Measurements from ENCODE around the gene TAS2R16.

The TAS2R16 gene

GRCh38 chr7:122995600-122995999 lies at the start of gene TAS2R16:
TAS2R16 (minus strand) TSS chr7:122995700; CDS start chr7:122995634, 66 bp downstream.
- DNase-seq (ENCODE audit: low read depth), result no peak

GRCh38 chr7:123043642-123044041 lies 48.1 kb upstream of the TAS2R16 start:
- no peak for DNase-seq (ENCODE audit: low read depth)

- DNase-seq (ENCODE audit: low read depth), result no peak
These were observed 45.6 kb upstream of the TAS2R16 start for GRCh38 chr7:123041101-123041500.

- DNase-seq (ENCODE audit: low read depth), result no peak
These were observed 43.8 kb upstream of the TAS2R16 start for GRCh38 chr7:123039269-123039668.

- no peak for DNase-seq (ENCODE audit: low read depth)
These were observed 38.6 kb upstream of the TAS2R16 start for GRCh38 chr7:123034106-123034505.

- no peak for DNase-seq (ENCODE audit: low read depth)
These were observed 35.1 kb upstream of the TAS2R16 start for GRCh38 chr7:123030631-123031030.

GRCh38 chr7:123028339-123028738 lies 32.8 kb upstream of the TAS2R16 start:
- DNase-seq (ENCODE audit: low read depth), result no peak

GRCh38 chr7:123026251-123026650 lies 30.8 kb upstream of the TAS2R16 start:
- no peak for DNase-seq (ENCODE audit: low read depth)

- DNase-seq (ENCODE audit: low read depth), result no peak
These were observed 29.7 kb upstream of the TAS2R16 start for GRCh38 chr7:123024989-123025758.

- no peak for DNase-seq (ENCODE audit: low read depth)
These were observed 27.6 kb upstream of the TAS2R16 start for GRCh38 chr7:123023126-123023525.

GRCh38 chr7:123022576-123022975 lies 27.1 kb upstream of the TAS2R16 start:
- DNase-seq (ENCODE audit: low read depth), result no peak

GRCh38 chr7:123012435-123012834 lies 16.9 kb upstream of the TAS2R16 start:
- DNase-seq (ENCODE audit: low read depth), result no peak

GRCh38 chr7:123011766-123012369 lies 16.4 kb upstream of the TAS2R16 start:
- DNase-seq (ENCODE audit: low read depth), result no peak

- DNase-seq (ENCODE audit: low read depth), result no peak
These were observed 9.4 kb upstream of the TAS2R16 start for GRCh38 chr7:123004931-123005330.

- DNase-seq (ENCODE audit: low read depth), result no peak
These were observed 8.1 kb upstream of the TAS2R16 start for GRCh38 chr7:123003539-123004126.

GRCh38 chr7:122989577-122989976 lies 5.9 kb downstream of the TAS2R16 start:
- no peak for DNase-seq (ENCODE audit: low read depth)

GRCh38 chr7:122989041-122989440 lies 6.5 kb downstream of the TAS2R16 start:
- DNase-seq (ENCODE audit: low read depth), result no peak

GRCh38 chr7:122988333-122988732 lies 7.2 kb downstream of the TAS2R16 start:
- no peak for DNase-seq (ENCODE audit: low read depth)

- no peak for DNase-seq (ENCODE audit: low read depth)
These were observed 8.0 kb downstream of the TAS2R16 start for GRCh38 chr7:122987463-122987862.

GRCh38 chr7:122984021-122984420 lies 11.5 kb downstream of the TAS2R16 start:
- no peak for DNase-seq (ENCODE audit: low read depth)

GRCh38 chr7:122983261-122983660 lies 12.2 kb downstream of the TAS2R16 start:
- no peak for DNase-seq (ENCODE audit: low read depth)

GRCh38 chr7:122975341-122975740 lies 20.2 kb downstream of the TAS2R16 start:
- DNase-seq (ENCODE audit: low read depth), result no peak

GRCh38 chr7:122974229-122974628 lies 21.3 kb downstream of the TAS2R16 start:
- DNase-seq (ENCODE audit: low read depth), result no peak
